HepG2 (cell line): ENCODE measurements around the gene TTC39B. TPM values are rescaled to one million over a fixed set of nuclear protein-coding genes. Genes with fewer than 3 reads are reported as not detected.
A peak's percentile ranks its signal among the peaks of the same experiment; 100 is the strongest.

Experiments used
- ARID2 ChIP-seq: sonication (generic); formaldehyde crosslinking; IDR thresholded peaks from 2 replicates; pipeline ENCODE4 v1.8.1; 2022; ENCODE audit warnings: mild to moderate bottlenecking, missing genetic modification reagents, borderline replicate concordance
- FOXA1 ChIP-seq, 2 experiments: fragments of 450-650 bp in 1 of 2; sonication (generic) in 1 of 2; formaldehyde crosslinking in 1 of 2; IDR thresholded peaks; 2 replicates each; pipeline versions ENCODE4 v1.4.0 to v1.6.1; 2016 to 2020; ENCODE audit warnings: missing genetic modification reagents in 1 of 2
- HDAC2 ChIP-seq: sonication (generic); formaldehyde crosslinking; IDR thresholded peaks from 2 replicates; pipeline ENCODE4 v1.4.0; 2020; ENCODE audit warnings: missing genetic modification reagents
- MYNN ChIP-seq: sonication (generic); formaldehyde crosslinking; IDR thresholded peaks from 2 replicates; pipeline ENCODE4 v1.4.0; 2020; ENCODE audit warnings: mild to moderate bottlenecking, low read depth, missing genetic modification reagents
- POLR2G ChIP-seq: fragments of 200-400 bp; formaldehyde crosslinking; IDR thresholded peaks from 2 replicates; pipeline ENCODE4 v1.6.1; 2018; ENCODE audit warnings: mild to moderate bottlenecking, low read depth, low read length, moderate library complexity
- SIX1 ChIP-seq: sonication (generic); formaldehyde crosslinking; IDR thresholded peaks from 2 replicates; pipeline ENCODE4 v1.4.0; 2020; ENCODE audit warnings: missing genetic modification reagents, borderline replicate concordance
- SOX5 ChIP-seq: IDR thresholded peaks from 2 replicates; pipeline ENCODE4 v1.6.1; 2016; ENCODE audit warnings: borderline replicate concordance
- SP5 ChIP-seq: IDR thresholded peaks from 2 replicates; pipeline ENCODE4 v1.6.1; 2016; ENCODE audit warnings: low read depth, borderline replicate concordance
- TRAFD1 ChIP-seq: sonication (generic); formaldehyde crosslinking; IDR thresholded peaks from 2 replicates; pipeline ENCODE4 v1.5.1; 2020; ENCODE audit warnings: missing genetic modification reagents, mild to moderate bottlenecking, borderline replicate concordance
- ZBTB1 ChIP-seq: sonication (generic); formaldehyde crosslinking; IDR thresholded peaks from 2 replicates; pipeline ENCODE4 v1.4.0; 2020; ENCODE audit warnings: missing genetic modification reagents, borderline replicate concordance
- ZBTB20 ChIP-seq: sonication (generic); formaldehyde crosslinking; IDR thresholded peaks from 2 replicates; pipeline ENCODE4 v1.8.1; 2023; ENCODE audit warnings: missing genetic modification reagents, low read depth, mild to moderate bottlenecking, borderline replicate concordance
- ZNF484 ChIP-seq: sonication (generic); formaldehyde crosslinking; IDR thresholded peaks from 2 replicates; pipeline ENCODE4 v1.5.1; 2020; ENCODE audit warnings: mild to moderate bottlenecking, low read depth, missing genetic modification reagents, borderline replicate concordance
- ZNF546 ChIP-seq: sonication (generic); formaldehyde crosslinking; conservative IDR thresholded peaks from 2 replicates; pipeline ENCODE4 v1.8.1; 2023; ENCODE audit warnings: mild to moderate bottlenecking, missing genetic modification reagents
- ZNF749 ChIP-seq: sonication (generic); formaldehyde crosslinking; IDR thresholded peaks from 2 replicates; pipeline ENCODE4 v1.8.0; 2022; ENCODE audit warnings: mild to moderate bottlenecking, missing genetic modification reagents, moderate library complexity, borderline replicate concordance
- polyA plus RNA-seq, 8 experiments: library from polyadenylated mRNA; depleted of rRNA in 3 of 8; stranded (reverse) in 7 of 8; unstranded in 1 of 8; fragments of >200 nt; fragmentation: Illumina TruSeq in 4 of 8; extraction: Trizol in 4 of 8; gene quantifications; 2 replicates each; pipeline versions ENCODE4 v1.2.1 to v1.2.3, GENCODE V29; 2011 to 2016; ENCODE audit warnings: low read depth in 4 of 8, missing spikeins in 1 of 8, mixed read lengths in 1 of 8; ENCODE audit not compliant: insufficient read depth in 1 of 8
- total RNA-seq, 5 experiments: library from RNA; depleted of rRNA; stranded (reverse); fragments of >200 nt; fragmentation: Illumina TruSeq; extraction: Trizol; gene quantifications; 2 replicates each; pipeline ENCODE4 v1.2.3, GENCODE V29; 2016; ENCODE audit warnings: low read depth in 1 of 5
- TF ChIP-seq, protein P1 (sequence below): sonication (generic); formaldehyde crosslinking; IDR thresholded peaks from 2 replicates; pipeline ENCODE4 v1.4.0; 2020; ENCODE audit warnings: missing genetic modification reagents
- TF ChIP-seq, protein P2 (sequence below): sonication (generic); formaldehyde crosslinking; IDR thresholded peaks from 2 replicates; pipeline ENCODE4 v1.5.0; 2020; ENCODE audit warnings: mild to moderate bottlenecking, missing genetic modification reagents, borderline replicate concordance
- TF ChIP-seq, protein P3 (sequence below): sonication (generic); formaldehyde crosslinking; IDR thresholded peaks from 2 replicates; pipeline ENCODE4 v1.8.0; 2022; ENCODE audit warnings: mild to moderate bottlenecking, missing genetic modification reagents

Gene TTC39B
- total and polyA plus RNA-seq, 2 of the 13 experiments (the other 11 are each of a cell fraction or from before 2014, with no cell fraction given) = 14.3 to 19.4 TPM

DNA sequence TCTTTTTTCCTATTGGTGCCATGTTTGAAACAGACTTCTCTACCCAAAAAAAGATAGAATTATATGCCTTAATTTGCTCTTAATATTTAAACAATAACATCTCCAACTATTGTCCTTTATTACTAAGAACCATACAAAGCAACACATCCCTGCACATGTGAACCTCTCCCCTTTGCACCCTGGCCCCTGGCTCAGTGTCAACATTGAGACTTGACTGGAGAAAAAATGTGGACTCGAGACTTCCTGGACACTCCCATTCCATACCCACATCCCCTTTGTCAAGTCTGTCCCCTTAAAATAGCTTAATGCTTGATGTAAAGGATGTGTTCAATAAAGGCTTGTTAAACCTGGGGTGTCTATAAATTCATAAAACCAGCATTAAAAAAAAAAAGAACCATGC lies 53.2 kb downstream of the TTC39B start (continued):
- TF ChIP-seq ZNF484 (no peak), SOX5 (CRISPR knock-in tag) (peak; percentile 89), ARID2 (CRISPR knock-in tag) (no peak), HDAC2 (CRISPR knock-in tag) (peak; percentile 40; the same call in 1 of the 2 replicates), ZBTB1 (CRISPR knock-in tag) (no peak), POLR2G (no peak), ZBTB20 (CRISPR knock-in tag) (no peak), ZNF546 (CRISPR knock-in tag) (no peak), MYNN (CRISPR knock-in tag) (no peak), SIX1 (CRISPR knock-in tag) (no peak), FOXA1 (IDR thresholded peaks at IDR 0.05) (no peak), FOXA1 (CRISPR knock-in tag; IDR thresholded peaks at IDR 0.05) (peak; percentile 66), ZNF749 (CRISPR knock-in tag) (no peak), TRAFD1 (CRISPR knock-in tag) (no peak), SP5 (CRISPR knock-in tag) (peak; percentile 39; the same call in 1 of the 2 replicates)
- TF ChIP-seq, protein P1, sequence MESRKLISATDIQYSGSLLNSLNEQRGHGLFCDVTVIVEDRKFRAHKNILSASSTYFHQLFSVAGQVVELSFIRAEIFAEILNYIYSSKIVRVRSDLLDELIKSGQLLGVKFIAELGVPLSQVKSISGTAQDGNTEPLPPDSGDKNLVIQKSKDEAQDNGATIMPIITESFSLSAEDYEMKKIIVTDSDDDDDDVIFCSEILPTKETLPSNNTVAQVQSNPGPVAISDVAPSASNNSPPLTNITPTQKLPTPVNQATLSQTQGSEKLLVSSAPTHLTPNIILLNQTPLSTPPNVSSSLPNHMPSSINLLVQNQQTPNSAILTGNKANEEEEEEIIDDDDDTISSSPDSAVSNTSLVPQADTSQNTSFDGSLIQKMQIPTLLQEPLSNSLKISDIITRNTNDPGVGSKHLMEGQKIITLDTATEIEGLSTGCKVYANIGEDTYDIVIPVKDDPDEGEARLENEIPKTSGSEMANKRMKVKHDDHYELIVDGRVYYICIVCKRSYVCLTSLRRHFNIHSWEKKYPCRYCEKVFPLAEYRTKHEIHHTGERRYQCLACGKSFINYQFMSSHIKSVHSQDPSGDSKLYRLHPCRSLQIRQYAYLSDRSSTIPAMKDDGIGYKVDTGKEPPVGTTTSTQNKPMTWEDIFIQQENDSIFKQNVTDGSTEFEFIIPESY (CRISPR knock-in tag) = no peak
- TF ChIP-seq, protein P2, sequence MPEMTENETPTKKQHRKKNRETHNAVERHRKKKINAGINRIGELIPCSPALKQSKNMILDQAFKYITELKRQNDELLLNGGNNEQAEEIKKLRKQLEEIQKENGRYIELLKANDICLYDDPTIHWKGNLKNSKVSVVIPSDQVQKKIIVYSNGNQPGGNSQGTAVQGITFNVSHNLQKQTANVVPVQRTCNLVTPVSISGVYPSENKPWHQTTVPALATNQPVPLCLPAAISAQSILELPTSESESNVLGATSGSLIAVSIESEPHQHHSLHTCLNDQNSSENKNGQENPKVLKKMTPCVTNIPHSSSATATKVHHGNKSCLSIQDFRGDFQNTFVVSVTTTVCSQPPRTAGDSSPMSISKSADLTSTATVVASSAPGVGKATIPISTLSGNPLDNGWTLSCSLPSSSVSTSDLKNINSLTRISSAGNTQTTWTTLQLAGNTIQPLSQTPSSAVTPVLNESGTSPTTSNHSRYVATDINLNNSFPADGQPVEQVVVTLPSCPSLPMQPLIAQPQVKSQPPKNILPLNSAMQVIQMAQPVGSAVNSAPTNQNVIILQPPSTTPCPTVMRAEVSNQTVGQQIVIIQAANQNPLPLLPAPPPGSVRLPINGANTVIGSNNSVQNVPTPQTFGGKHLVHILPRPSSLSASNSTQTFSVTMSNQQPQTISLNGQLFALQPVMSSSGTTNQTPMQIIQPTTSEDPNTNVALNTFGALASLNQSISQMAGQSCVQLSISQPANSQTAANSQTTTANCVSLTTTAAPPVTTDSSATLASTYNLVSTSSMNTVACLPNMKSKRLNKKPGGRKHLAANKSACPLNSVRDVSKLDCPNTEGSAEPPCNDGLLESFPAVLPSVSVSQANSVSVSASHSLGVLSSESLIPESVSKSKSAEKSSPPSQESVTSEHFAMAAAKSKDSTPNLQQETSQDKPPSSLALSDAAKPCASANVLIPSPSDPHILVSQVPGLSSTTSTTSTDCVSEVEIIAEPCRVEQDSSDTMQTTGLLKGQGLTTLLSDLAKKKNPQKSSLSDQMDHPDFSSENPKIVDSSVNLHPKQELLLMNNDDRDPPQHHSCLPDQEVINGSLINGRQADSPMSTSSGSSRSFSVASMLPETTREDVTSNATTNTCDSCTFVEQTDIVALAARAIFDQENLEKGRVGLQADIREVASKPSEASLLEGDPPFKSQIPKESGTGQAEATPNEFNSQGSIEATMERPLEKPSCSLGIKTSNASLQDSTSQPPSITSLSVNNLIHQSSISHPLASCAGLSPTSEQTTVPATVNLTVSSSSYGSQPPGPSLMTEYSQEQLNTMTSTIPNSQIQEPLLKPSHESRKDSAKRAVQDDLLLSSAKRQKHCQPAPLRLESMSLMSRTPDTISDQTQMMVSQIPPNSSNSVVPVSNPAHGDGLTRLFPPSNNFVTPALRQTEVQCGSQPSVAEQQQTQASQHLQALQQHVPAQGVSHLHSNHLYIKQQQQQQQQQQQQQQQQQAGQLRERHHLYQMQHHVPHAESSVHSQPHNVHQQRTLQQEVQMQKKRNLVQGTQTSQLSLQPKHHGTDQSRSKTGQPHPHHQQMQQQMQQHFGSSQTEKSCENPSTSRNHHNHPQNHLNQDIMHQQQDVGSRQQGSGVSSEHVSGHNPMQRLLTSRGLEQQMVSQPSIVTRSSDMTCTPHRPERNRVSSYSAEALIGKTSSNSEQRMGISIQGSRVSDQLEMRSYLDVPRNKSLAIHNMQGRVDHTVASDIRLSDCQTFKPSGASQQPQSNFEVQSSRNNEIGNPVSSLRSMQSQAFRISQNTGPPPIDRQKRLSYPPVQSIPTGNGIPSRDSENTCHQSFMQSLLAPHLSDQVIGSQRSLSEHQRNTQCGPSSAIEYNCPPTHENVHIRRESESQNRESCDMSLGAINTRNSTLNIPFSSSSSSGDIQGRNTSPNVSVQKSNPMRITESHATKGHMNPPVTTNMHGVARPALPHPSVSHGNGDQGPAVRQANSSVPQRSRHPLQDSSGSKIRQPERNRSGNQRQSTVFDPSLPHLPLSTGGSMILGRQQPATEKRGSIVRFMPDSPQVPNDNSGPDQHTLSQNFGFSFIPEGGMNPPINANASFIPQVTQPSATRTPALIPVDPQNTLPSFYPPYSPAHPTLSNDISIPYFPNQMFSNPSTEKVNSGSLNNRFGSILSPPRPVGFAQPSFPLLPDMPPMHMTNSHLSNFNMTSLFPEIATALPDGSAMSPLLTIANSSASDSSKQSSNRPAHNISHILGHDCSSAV (CRISPR knock-in tag) = no peak
- TF ChIP-seq, protein P3, sequence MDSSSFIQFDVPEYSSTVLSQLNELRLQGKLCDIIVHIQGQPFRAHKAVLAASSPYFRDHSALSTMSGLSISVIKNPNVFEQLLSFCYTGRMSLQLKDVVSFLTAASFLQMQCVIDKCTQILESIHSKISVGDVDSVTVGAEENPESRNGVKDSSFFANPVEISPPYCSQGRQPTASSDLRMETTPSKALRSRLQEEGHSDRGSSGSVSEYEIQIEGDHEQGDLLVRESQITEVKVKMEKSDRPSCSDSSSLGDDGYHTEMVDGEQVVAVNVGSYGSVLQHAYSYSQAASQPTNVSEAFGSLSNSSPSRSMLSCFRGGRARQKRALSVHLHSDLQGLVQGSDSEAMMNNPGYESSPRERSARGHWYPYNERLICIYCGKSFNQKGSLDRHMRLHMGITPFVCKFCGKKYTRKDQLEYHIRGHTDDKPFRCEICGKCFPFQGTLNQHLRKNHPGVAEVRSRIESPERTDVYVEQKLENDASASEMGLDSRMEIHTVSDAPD (CRISPR knock-in tag) = no peak
